Gastroesophageal sphincter (tissue), 4 donors: ENCODE measurements around the gene FRK. TPM values are rescaled to one million over a fixed set of nuclear protein-coding genes. Genes with fewer than 3 reads are reported as not detected.

Experiments used
- ATAC-seq: fragments of 150-250 bp; one replicate; pipeline ENCODE4 v1.9.1; 2016; ENCODE audit warnings: mild to moderate bottlenecking, moderate library complexity
- H3K27ac ChIP-seq, 4 donors: fragments of 200-600 bp; sonication (generic) in 3 of 4; 1 replicate in 3 of 4; 2 replicates in 1 of 4; pipeline ENCODE4 v1.5.1; 2016 to 2019
- H3K27me3 ChIP-seq: fragments of 200-600 bp; sonication (generic); one replicate; pipeline ENCODE4 v1.5.1; 2019
- H3K36me3 ChIP-seq, 2 donors: fragments of 200-600 bp; sonication (generic); one replicate each; pipeline ENCODE4 v1.5.1; 2019; ENCODE audit warnings: control low read depth in 1 of 2
- H3K4me1 ChIP-seq, 3 donors: fragments of 200-600 bp; sonication (generic); 1 replicate in 2 of 3; 2 replicates in 1 of 3; pipeline ENCODE4 v1.5.1; 2016 to 2019; ENCODE audit warnings: control low read depth in 2 of 3
- H3K4me3 ChIP-seq, 2 donors: fragments of 200-600 bp; sonication (generic); one replicate each; pipeline ENCODE4 v1.5.1; 2019; ENCODE audit warnings: mild to moderate bottlenecking in 1 of 2, moderate library complexity in 1 of 2
- H3K9me3 ChIP-seq, 3 donors: fragments of 200-600 bp; sonication (generic); one replicate each; pipeline ENCODE4 v1.5.1; 2017 to 2019; ENCODE audit warnings: control low read depth in 2 of 3
- CTCF ChIP-seq, 4 experiments: fragments of 200-600 bp in 2 of 4; fragments of 450-650 bp in 2 of 4; sonication (generic) in 1 of 4; IDR thresholded peaks; one replicate each; pipeline ENCODE4 v1.5.1; 2017 to 2019; ENCODE audit warnings: antibody characterized with exemption in 4 of 4, mild to moderate bottlenecking in 2 of 4, moderate library complexity in 2 of 4
- EP300 ChIP-seq: sonication (generic); formaldehyde crosslinking; IDR thresholded peaks from one replicate; pipeline ENCODE4 v1.6.1; 2017; ENCODE audit warnings: antibody characterized with exemption, mild to moderate bottlenecking
- POLR2A ChIP-seq, 2 donors: fragments of 450-650 bp; IDR thresholded peaks; one replicate each; pipeline ENCODE4 v1.6.1; 2017; ENCODE audit warnings: antibody characterized with exemption in 2 of 2, mild to moderate bottlenecking in 2 of 2, moderate library complexity in 1 of 2
- POLR2AphosphoS5 ChIP-seq: sonication (generic); formaldehyde crosslinking; IDR thresholded peaks from one replicate; pipeline ENCODE4 v1.6.1; 2017; ENCODE audit warnings: antibody characterized with exemption
- WGBS, 2 donors: methylation state at CpG; one replicate each; pipeline ENCODE4 v1.1.5; 2018; ENCODE audit warnings: low coverage in 1 of 2; 5-methylcytosine and 5-hydroxymethylcytosine counted together
- total RNA-seq, 4 donors: library from RNA; depleted of rRNA; stranded (reverse); fragments of >200 nt; gene quantifications; one replicate each; pipeline ENCODE4 v1.1.0, GENCODE V29; 2016

The FRK gene
- total RNA-seq, 4 donors from 2014 or later, result 0.42 to 1.9 (median 1.3) TPM

- Histone ChIP-seq H3K4me3 (no peak overlapping the region), H3K27ac (no peak overlapping the region), H3K4me1 (no peaks in the 10 kb centered on the region), H3K9me3 (no peaks in the 10 kb centered on the region), H3K36me3 (no peaks in the 10 kb centered on the region), H3K27me3 (no peaks in the 10 kb centered on the region)
- WGBS, 2 donors, result 75 to 100% methylated on average over 2 of the region's 2 CpGs
- no peak for TF ChIP-seq CTCF (IDR thresholded peaks at IDR 0.05)
- no peak for TF ChIP-seq POLR2A (IDR thresholded peaks at IDR 0.05)
- TF ChIP-seq EP300, result no peak
- TF ChIP-seq POLR2AphosphoS5, result no peak
- ATAC-seq, result no peak
Measured at GRCh38 chr6:115984809-115985208, 75.9 kb downstream of the FRK start.

DNA sequence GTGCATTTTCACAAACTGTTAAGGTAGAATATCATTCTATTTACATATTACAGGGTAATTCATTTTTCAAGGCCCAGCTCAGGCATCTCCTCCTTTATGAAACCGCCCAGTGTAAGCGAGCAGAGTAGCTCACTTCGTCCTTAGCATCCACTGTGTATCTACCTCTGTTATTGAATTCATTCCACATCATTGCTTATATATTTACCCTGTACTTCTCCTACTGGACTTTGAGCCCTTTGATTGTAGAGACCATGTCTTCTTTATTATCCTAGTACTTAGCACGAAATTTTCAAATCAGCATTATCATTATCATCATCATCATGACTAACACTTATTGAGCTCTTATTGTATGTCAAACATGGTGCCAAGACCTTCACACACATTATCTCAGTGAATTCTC lies 76.7 kb downstream of the FRK start:
- no peak for ATAC-seq
- TF ChIP-seq POLR2AphosphoS5 (no peak), CTCF (IDR thresholded peaks at IDR 0.05) (no peak), EP300 (no peak), POLR2A (IDR thresholded peaks at IDR 0.05) (no peak)
- no peaks in the 10 kb centered on the region for H3K4me1 ChIP-seq
- no peak overlapping the region for H3K27ac ChIP-seq
- H3K4me3 ChIP-seq, result no peak overlapping the region
- WGBS, 2 donors, result 87 to 93% methylated on average over 4 of the region's 4 CpGs
- no peaks in the 10 kb centered on the region for H3K27me3 ChIP-seq
- no peaks in the 10 kb centered on the region for H3K9me3 ChIP-seq
- no peaks in the 10 kb centered on the region for H3K36me3 ChIP-seq

DNA sequence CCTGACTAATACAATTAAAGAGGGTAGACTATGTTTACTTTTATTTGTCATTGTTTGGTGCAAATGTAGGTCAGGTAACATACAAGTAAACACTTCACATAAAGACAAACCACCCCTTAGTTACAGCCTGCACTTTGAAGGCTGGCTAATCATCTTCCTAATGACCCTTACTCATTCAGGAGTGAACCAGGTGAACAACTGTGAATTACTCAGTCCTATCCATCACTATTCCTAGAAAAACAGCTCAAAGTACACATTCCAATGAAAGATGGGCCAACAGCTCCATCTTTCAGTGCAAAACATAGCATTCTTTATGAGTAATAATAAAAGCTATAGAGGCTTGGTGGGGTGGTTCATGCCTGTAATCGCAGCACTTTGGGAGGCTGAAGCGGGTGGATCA lies 78.2 kb downstream of the FRK start:
- Histone ChIP-seq H3K36me3 (no peaks in the 10 kb centered on the region), H3K9me3 (no peaks in the 10 kb centered on the region), H3K27ac (no peak overlapping the region), H3K4me1 (no peaks in the 10 kb centered on the region), H3K27me3 (no peaks in the 10 kb centered on the region), H3K4me3 (no peak overlapping the region)
- no peak for ATAC-seq
- TF ChIP-seq POLR2AphosphoS5 (no peak), POLR2A (IDR thresholded peaks at IDR 0.05) (no peak), EP300 (no peak), CTCF (IDR thresholded peaks at IDR 0.05) (no peak)
- 90 to 92% methylated on average over 2 of the region's 2 CpGs for WGBS, 2 donors

GRCh38 chr6:115977220-115977619 lies 83.5 kb downstream of the FRK start:
- ATAC-seq, result no peak
- no peak overlapping the region for H3K4me3 ChIP-seq
- no peaks in the 10 kb centered on the region for H3K9me3 ChIP-seq
- H3K27me3 ChIP-seq, result no peaks in the 10 kb centered on the region
- H3K27ac ChIP-seq, result no peak overlapping the region
- TF ChIP-seq CTCF (IDR thresholded peaks at IDR 0.05) (no peak), POLR2A (IDR thresholded peaks at IDR 0.05) (no peak), POLR2AphosphoS5 (no peak), EP300 (no peak)
- 48 to 59% methylated on average over 2 of the region's 2 CpGs for WGBS, 2 donors
- H3K36me3 ChIP-seq, result no peaks in the 10 kb centered on the region
- no peaks in the 10 kb centered on the region for H3K4me1 ChIP-seq

GRCh38 chr6:115976321-115976870 lies 84.3 kb downstream of the FRK start:
- 76 to 77% methylated on average over 2 of the region's 2 CpGs for WGBS, 2 donors
- no peak for ATAC-seq
- H3K4me3 ChIP-seq, result no peak overlapping the region
- no peaks in the 10 kb centered on the region for H3K36me3 ChIP-seq
- H3K4me1 ChIP-seq, result no peaks in the 10 kb centered on the region
- no peaks in the 10 kb centered on the region for H3K27me3 ChIP-seq
- no peak overlapping the region for H3K27ac ChIP-seq
- no peaks in the 10 kb centered on the region for H3K9me3 ChIP-seq
- TF ChIP-seq EP300, result no peak
- TF ChIP-seq POLR2AphosphoS5, result no peak
- no peak for TF ChIP-seq CTCF (IDR thresholded peaks at IDR 0.05)
- TF ChIP-seq POLR2A (IDR thresholded peaks at IDR 0.05), result no peak
